ENCODE results near the gene FBXO31.
"Not testable (repeated sequence)": the region's sequence is repeated elsewhere in the genome, so short reads cannot be mapped to it uniquely, and the experiment has no call there.

The FBXO31 gene

GRCh38 chr16:87344931-87345631 lies 38.5 kb downstream of the FBXO31 start:
- peak; percentile 15 to 35 for DNase-seq (ENCODE audit: extremely low read depth in 1 of 2, low read depth in 1 of 2)

- no peak for DNase-seq (ENCODE audit: extremely low read depth in 1 of 2, low read depth in 1 of 2)
Measured at GRCh38 chr16:87344165-87344930, 39.2 kb downstream of the FBXO31 start.

GRCh38 chr16:87343753-87344050 lies 39.9 kb downstream of the FBXO31 start:
- DNase-seq (ENCODE audit: extremely low read depth in 1 of 2, low read depth in 1 of 2): no peak

- no peak for DNase-seq (ENCODE audit: extremely low read depth in 1 of 2, low read depth in 1 of 2)
Measured at GRCh38 chr16:87342978-87343752, 40.4 kb downstream of the FBXO31 start.

GRCh38 chr16:87342504-87342903 lies 41.1 kb downstream of the FBXO31 start:
- DNase-seq (ENCODE audit: extremely low read depth in 1 of 2, low read depth in 1 of 2): no peak

- DNase-seq (ENCODE audit: extremely low read depth in 1 of 2, low read depth in 1 of 2): no peak
Measured at GRCh38 chr16:87340198-87340597, 43.4 kb downstream of the FBXO31 start.

GRCh38 chr16:87339724-87340105 lies 43.9 kb downstream of the FBXO31 start:
- not testable (repeated sequence) for DNase-seq (ENCODE audit: extremely low read depth in 1 of 2, low read depth in 1 of 2)

- DNase-seq (ENCODE audit: extremely low read depth in 1 of 2, low read depth in 1 of 2): no peak
Measured at GRCh38 chr16:87339086-87339723, 44.4 kb downstream of the FBXO31 start.

- DNase-seq (ENCODE audit: extremely low read depth in 1 of 2, low read depth in 1 of 2): no peak
Measured at GRCh38 chr16:87338155-87338765, 45.3 kb downstream of the FBXO31 start.

GRCh38 chr16:87337262-87337771 lies 46.3 kb downstream of the FBXO31 start:
- no peak for DNase-seq (ENCODE audit: extremely low read depth in 1 of 2, low read depth in 1 of 2)

- DNase-seq (ENCODE audit: extremely low read depth in 1 of 2, low read depth in 1 of 2): no peak
Measured at GRCh38 chr16:87336434-87337240, 46.9 kb downstream of the FBXO31 start.

GRCh38 chr16:87335625-87336433 lies 47.7 kb downstream of the FBXO31 start:
- DNase-seq (ENCODE audit: extremely low read depth in 1 of 2, low read depth in 1 of 2): no peak

- DNase-seq (ENCODE audit: extremely low read depth in 1 of 2, low read depth in 1 of 2): no peak
Measured at GRCh38 chr16:87334651-87335624, 48.6 kb downstream of the FBXO31 start.

GRCh38 chr16:87333581-87334331 lies 49.8 kb downstream of the FBXO31 start:
- DNase-seq (ENCODE audit: extremely low read depth in 1 of 2, low read depth in 1 of 2): no peak

- no peak for DNase-seq (ENCODE audit: extremely low read depth in 1 of 2, low read depth in 1 of 2)
Measured at GRCh38 chr16:87333101-87333500, 50.5 kb downstream of the FBXO31 start.

GRCh38 chr16:87332150-87332549 lies 51.4 kb downstream of the FBXO31 start:
- DNase-seq (ENCODE audit: extremely low read depth in 1 of 2, low read depth in 1 of 2): no peak

- no peak for DNase-seq (ENCODE audit: extremely low read depth in 1 of 2, low read depth in 1 of 2)
Measured at GRCh38 chr16:87331241-87331801, 52.3 kb downstream of the FBXO31 start.

Measured in stimulated activated CD8-positive, alpha-beta memory T cell treated with anti-CD3 and anti-CD28 coated beads, Interleukin-7, amount 100 ng/mL, for 48 hours (primary cell).